ENCODE results near the gene ZNF366.

Gene ZNF366

DNA sequence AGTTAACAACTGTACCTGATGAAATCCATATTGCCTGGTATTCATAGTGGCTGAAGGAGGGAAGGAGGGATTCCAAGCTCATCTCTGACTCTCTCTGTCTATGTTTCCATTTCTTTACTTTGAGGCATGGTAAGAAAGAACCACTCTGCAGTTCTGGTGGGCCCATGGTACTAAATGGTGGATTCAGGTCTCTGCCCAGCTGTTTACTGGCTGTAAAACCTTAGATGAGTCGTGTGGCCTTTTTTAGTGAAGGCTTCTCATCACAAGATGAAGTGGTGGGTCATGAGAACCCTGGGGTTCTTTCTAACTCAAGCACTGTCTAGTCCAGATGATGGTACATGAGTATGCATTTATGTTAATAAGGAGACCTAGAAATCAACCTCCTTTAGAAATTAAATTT, 49.7 kb downstream of the ZNF366 start:
- H3K4me3 ChIP-seq (ENCODE audit: insufficient read depth, low read length, poor library complexity, severe bottlenecking) = no peak overlapping the region
- H3K27me3 ChIP-seq (ENCODE audit: low read length) = no peaks in the 10 kb centered on the region
- H4K20me1 ChIP-seq (ENCODE audit: low read depth, low read length) = no peaks in the 10 kb centered on the region
- no peaks in the 10 kb centered on the region for H3K9me2 ChIP-seq (replicated peaks; ENCODE audit: insufficient read depth, low read length)
- H3K9ac ChIP-seq (ENCODE audit: low read length) = no peak overlapping the region
- H3K27ac ChIP-seq (ENCODE audit: low read depth, low read length) = no peak overlapping the region
- no peaks in the 10 kb centered on the region for H3K9me3 ChIP-seq (ENCODE audit: insufficient read depth, low read length)
- H3K36me3 ChIP-seq (ENCODE audit: low read length) = no peaks in the 10 kb centered on the region
- H2AFZ ChIP-seq (ENCODE audit: low read depth, low read length, severe bottlenecking) = no peak overlapping the region
- H3F3A ChIP-seq (ENCODE audit: insufficient read depth) = no peaks in the 10 kb centered on the region
- TF ChIP-seq EZH2phosphoT487 (conservative IDR thresholded peaks at IDR 0.05; ENCODE audit: low read length) = no peak
- TF ChIP-seq, protein P1, sequence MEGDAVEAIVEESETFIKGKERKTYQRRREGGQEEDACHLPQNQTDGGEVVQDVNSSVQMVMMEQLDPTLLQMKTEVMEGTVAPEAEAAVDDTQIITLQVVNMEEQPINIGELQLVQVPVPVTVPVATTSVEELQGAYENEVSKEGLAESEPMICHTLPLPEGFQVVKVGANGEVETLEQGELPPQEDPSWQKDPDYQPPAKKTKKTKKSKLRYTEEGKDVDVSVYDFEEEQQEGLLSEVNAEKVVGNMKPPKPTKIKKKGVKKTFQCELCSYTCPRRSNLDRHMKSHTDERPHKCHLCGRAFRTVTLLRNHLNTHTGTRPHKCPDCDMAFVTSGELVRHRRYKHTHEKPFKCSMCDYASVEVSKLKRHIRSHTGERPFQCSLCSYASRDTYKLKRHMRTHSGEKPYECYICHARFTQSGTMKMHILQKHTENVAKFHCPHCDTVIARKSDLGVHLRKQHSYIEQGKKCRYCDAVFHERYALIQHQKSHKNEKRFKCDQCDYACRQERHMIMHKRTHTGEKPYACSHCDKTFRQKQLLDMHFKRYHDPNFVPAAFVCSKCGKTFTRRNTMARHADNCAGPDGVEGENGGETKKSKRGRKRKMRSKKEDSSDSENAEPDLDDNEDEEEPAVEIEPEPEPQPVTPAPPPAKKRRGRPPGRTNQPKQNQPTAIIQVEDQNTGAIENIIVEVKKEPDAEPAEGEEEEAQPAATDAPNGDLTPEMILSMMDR (IDR thresholded peaks at IDR 0.05; ENCODE audit: insufficient read depth, low read length, poor library complexity, severe bottlenecking) = no peak
- H3K79me2 ChIP-seq (ENCODE audit: insufficient read depth, low read length) = no peaks in the 10 kb centered on the region
- H3K4me2 ChIP-seq (ENCODE audit: low read depth, low read length, poor library complexity, severe bottlenecking) = no peak overlapping the region

GRCh38 chr5:72456391-72457074, 50.7 kb downstream of the ZNF366 start:
- Histone ChIP-seq H3K36me3 (ENCODE audit: low read length) (no peaks in the 10 kb centered on the region), H3K9ac (ENCODE audit: low read length) (no peak overlapping the region), H3K9me3 (ENCODE audit: insufficient read depth, low read length) (no peaks in the 10 kb centered on the region), H3K79me2 (ENCODE audit: insufficient read depth, low read length) (no peaks in the 10 kb centered on the region), H3K4me3 (ENCODE audit: insufficient read depth, low read length, poor library complexity, severe bottlenecking) (no peak overlapping the region), H3K9me2 (replicated peaks; ENCODE audit: insufficient read depth, low read length) (no peaks in the 10 kb centered on the region), H3K4me2 (ENCODE audit: low read depth, low read length, poor library complexity, severe bottlenecking) (no peak overlapping the region), H4K20me1 (ENCODE audit: low read depth, low read length) (no peaks in the 10 kb centered on the region), H3F3A (ENCODE audit: insufficient read depth) (no peaks in the 10 kb centered on the region), H3K27ac (ENCODE audit: low read depth, low read length) (no peak overlapping the region), H3K27me3 (ENCODE audit: low read length) (no peaks in the 10 kb centered on the region), H2AFZ (ENCODE audit: low read depth, low read length, severe bottlenecking) (no peak overlapping the region)
- no peak for TF ChIP-seq EZH2phosphoT487 (conservative IDR thresholded peaks at IDR 0.05; ENCODE audit: low read length)
- TF ChIP-seq, protein P1 (IDR thresholded peaks at IDR 0.05; ENCODE audit: insufficient read depth, low read length, poor library complexity, severe bottlenecking) = no peak

DNA sequence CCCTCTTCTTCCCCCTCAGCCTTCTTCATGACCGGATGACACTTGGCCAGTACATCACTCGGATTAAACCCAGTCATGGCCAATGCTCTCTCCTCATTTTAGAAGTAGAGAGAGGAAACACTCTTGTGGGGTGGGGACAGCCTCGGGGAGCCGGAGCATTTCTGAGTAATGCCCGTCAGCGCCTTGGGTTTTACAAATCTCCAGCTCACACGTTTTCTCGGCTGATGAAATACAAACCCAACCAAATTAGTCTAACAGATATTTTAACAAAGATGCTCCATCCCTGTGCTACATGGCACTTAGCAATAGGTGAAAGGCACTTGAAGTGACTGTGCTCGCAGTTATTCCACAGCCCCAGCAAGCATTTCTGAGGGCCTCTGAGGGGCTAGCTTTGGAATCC, 51.7 kb downstream of the ZNF366 start:
- TF ChIP-seq, protein P1 (IDR thresholded peaks at IDR 0.05; ENCODE audit: insufficient read depth, low read length, poor library complexity, severe bottlenecking) = no peak
- TF ChIP-seq EZH2phosphoT487 (conservative IDR thresholded peaks at IDR 0.05; ENCODE audit: low read length) = no peak
- H3K9ac ChIP-seq (ENCODE audit: low read length) = no peak overlapping the region

More for the DNA sequence above, 51.7 kb downstream of the ZNF366 start:
- Histone ChIP-seq H3K4me2 (ENCODE audit: low read depth, low read length, poor library complexity, severe bottlenecking) (no peak overlapping the region), H3K9me3 (ENCODE audit: insufficient read depth, low read length) (no peaks in the 10 kb centered on the region), H3K36me3 (ENCODE audit: low read length) (no peaks in the 10 kb centered on the region), H3K27ac (ENCODE audit: low read depth, low read length) (no peak overlapping the region), H3K27me3 (ENCODE audit: low read length) (no peaks in the 10 kb centered on the region), H3K4me3 (ENCODE audit: insufficient read depth, low read length, poor library complexity, severe bottlenecking) (no peak overlapping the region), H3F3A (ENCODE audit: insufficient read depth) (no peaks in the 10 kb centered on the region), H2AFZ (ENCODE audit: low read depth, low read length, severe bottlenecking) (no peak overlapping the region), H3K79me2 (ENCODE audit: insufficient read depth, low read length) (no peaks in the 10 kb centered on the region), H3K9me2 (replicated peaks; ENCODE audit: insufficient read depth, low read length) (no peaks in the 10 kb centered on the region), H4K20me1 (ENCODE audit: low read depth, low read length) (no peaks in the 10 kb centered on the region)
